ENCODE data around the gene ESPNL. TPM values are rescaled to one million over a fixed set of nuclear protein-coding genes. Genes with fewer than 3 reads are reported as not detected.
A peak's percentile ranks its signal among the peaks of the same experiment; 100 is the strongest.

Gene ESPNL
- polyA plus RNA-seq, 3 donors from 2014 or later = not detected

DNA sequence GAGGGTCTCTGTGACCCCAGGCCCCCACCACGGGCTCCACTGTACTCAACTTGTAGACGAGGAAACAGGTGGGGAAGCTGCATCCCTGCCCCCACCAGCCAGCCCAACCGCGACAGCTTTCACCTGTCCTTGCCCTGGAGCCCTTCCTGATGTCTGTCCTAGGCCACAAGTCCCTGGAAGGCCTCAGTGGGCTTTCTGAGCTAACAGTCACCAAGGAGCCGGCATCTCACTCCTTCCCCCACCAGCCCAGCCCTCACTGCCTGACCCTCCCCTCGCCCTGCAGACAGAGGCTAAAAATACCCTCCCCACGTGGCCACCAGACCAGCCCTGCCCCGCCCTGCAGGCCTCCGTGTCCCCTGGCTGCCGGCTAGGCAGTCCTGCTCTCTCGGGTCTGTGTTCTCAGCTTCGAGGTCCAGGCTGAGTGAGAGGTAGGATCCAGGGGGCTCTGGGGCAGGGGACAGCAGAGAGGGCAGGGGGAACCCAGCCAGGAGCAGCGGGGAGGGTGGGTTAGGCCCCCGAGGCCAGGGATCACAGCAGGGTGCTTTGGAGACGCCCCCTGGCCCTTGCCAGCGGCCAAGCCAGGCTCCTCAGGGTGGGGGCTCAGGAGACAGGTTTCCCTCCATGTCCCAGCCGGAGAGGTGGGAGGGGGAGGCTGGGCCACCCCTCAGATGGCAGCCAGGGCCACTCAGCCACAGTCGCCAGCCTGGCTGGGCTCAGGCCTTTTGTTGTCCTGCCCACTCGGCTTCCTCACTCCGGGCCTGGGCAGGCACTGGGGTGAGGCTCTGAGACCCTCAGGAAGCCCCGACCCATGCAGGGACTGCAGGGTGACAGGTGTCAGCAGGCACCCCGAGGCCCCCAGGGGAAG is 38.4 kb downstream of the ESPNL start, which contains the start of gene KLHL30:
KLHL30 (plus strand) TSS at position 338 of the 865 bp plus-strand sequence. CDS start 2,087 bp downstream, outside the sequence.
- DNase-seq = no peak
- no peak within 1 kb of the TSS for H3K4me3 Mint-ChIP-seq
- peaks cover 6 to 7% of the 10 kb centered on the region in 2 donors for H3K4me1 Mint-ChIP-seq
- no peak within 1 kb of the TSS for H3K27ac Mint-ChIP-seq
- H3K27me3 Mint-ChIP-seq (ENCODE audit: low read depth in 3 of 3) = peaks cover 0 to 4% (median 2%) of the 10 kb centered on the region in 3 donors
- H3K9me3 Mint-ChIP-seq = no peaks in the 10 kb centered on the region
- no peaks in the 10 kb centered on the region for H3K36me3 Mint-ChIP-seq

DNA sequence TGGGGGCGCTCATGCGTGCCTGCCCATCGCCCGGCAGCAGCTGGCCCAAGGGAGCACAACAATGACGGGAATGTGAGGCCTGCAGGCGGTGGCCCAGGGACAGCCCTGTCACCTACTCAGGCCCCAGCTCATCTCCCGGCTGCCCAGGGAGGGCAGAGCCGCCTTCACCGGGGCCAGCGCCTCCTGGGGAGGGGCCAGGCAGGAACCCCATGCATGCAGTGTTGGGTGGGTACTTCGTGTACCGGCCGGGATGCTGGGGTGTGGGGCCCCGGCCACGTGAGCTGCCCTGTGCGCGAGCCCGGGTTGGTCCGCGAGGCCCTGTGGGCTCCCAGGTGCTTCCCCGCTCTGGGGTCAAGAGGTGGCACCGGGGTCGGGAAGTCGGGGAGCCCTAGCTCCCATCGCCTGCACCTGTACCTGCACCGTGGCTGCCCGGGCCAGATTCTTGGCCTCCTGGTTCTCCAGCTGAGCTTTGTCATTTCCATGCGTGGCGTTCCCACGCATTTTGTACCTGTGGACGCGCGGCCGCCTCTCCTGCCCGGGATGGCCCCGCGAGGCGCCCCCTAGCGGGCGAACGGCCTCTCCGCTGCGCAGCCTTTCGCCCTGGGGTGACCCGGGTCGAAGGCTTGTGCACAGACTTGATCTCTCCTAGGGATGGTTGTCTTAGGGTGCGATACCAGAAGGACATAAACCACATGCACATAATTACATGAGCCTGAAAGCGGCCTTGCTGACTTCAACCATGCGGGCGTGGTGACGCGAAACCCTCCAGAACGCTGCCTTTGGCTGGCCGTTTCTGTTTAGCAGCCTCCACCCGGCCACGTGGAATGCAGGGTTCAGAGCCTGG is 39.3 kb downstream of the ESPNL start:
- Mint-ChIP-seq H3K27me3 (ENCODE audit: low read depth in 3 of 3) (peaks cover 2 to 4% (median 2%) of the 10 kb centered on the region in 3 donors), H3K9me3 (no peaks in the 10 kb centered on the region), H3K36me3 (no peaks in the 10 kb centered on the region), H3K27ac (no peak overlapping the region), H3K4me3 (no peak overlapping the region), H3K4me1 (peaks cover 7 to 11% of the 10 kb centered on the region in 2 donors)
- peak in 2 of 3 donors; percentile 16 to 25 for DNase-seq

DNA sequence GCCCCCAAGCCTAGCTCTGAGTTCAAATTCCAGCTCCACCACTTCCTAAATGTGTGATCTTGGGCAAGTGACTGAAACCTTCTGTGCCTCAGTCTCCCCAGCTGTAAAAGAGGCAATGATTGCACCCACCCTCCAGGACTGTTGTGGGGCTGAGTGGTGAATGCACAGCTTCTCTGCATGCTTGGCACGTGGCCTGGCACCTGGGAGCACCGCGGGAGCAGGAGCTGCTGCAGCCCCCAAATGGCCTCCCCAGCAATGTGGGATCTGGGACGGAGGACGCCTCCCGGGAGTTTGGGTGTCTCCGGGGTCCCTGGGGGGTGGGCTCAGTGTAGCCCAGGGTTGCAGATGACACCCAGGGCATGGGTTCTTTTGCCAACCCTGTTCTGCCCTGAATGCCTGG is 39.9 kb downstream of the ESPNL start:
- Mint-ChIP-seq H3K4me3 (no peak overlapping the region), H3K27me3 (ENCODE audit: low read depth in 3 of 3) (peaks cover 2 to 4% (median 2%) of the 10 kb centered on the region in 3 donors), H3K4me1 (peaks cover 7 to 11% of the 10 kb centered on the region in 2 donors), H3K9me3 (no peaks in the 10 kb centered on the region), H3K27ac (no peak overlapping the region), H3K36me3 (no peaks in the 10 kb centered on the region)
- DNase-seq = no peak

DNA sequence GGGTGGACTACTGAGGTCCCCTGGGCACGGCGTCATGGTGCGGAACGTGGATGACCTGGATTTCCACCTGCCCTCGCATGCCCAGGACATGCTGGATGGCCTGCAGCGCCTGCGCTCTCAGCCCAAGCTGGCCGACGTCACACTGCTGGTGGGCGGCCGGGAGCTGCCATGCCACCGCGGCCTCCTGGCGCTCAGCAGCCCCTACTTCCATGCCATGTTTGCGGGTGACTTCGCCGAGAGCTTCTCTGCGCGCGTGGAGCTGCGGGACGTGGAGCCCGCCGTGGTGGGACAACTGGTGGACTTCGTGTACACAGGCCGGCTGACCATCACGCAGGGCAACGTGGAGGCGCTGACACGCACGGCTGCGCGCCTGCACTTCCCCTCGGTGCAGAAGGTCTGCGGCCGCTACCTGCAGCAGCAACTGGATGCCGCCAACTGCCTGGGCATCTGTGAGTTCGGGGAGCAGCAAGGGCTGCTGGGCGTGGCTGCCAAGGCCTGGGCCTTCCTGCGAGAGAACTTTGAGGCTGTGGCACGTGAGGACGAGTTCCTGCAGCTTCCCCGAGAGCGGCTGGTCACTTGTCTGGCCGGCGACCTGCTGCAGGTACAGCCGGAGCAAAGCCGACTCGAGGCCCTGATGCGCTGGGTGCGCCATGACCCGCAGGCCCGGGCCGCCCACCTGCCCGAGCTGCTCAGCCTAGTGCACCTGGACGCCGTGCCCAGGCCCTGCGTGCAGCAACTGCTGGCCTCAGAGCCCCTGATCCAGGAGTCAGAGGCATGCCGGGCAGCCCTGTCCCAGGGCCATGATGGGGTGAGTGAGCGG is 40.8 kb downstream of the ESPNL start:
- no peak for DNase-seq
- peaks cover 7 to 11% of the 10 kb centered on the region in 2 donors for H3K4me1 Mint-ChIP-seq
- H3K27me3 Mint-ChIP-seq (ENCODE audit: low read depth in 3 of 3) = peaks cover 2% of the 10 kb centered on the region in 3 donors
- H3K36me3 Mint-ChIP-seq = no peaks in the 10 kb centered on the region
- no peak overlapping the region for H3K4me3 Mint-ChIP-seq
- H3K9me3 Mint-ChIP-seq = no peaks in the 10 kb centered on the region
- H3K27ac Mint-ChIP-seq = no peak overlapping the region

DNA sequence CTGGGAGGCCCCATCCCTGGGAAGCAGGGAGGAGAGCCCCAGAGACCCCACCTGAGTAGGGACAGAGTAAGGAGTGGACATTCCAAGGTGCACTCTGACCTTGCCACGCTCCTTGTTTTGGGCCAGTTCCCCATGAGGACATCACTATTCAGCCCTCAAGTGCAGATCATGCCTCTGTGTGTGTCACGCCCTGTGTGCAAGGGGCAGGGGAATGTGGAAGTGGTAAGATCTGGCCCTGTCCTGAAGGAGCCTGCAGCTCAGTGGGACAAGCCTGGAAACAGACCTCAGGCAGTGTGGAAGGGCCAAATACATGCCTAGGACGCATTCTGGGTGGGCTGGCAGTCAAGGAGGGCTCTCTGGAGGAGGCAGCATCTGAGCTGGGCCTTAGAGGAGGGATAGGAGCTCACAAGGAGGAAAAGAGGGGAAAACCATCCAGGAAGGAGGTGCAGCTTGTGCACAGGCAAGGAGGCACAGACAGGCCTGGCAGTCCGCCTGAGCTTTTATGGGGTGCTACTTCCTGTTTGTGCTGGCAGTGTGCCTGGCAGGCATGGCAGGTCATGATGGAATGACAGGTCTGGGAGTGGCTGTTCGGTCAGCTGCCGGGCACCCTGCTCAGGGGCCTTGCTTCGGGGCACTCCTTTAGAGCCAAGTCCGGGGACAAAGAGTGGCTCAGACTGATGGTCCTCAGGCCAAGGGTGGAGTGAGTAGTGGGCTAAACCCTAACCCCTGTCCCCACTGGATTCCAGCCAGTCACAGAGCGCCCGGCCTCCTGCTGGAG is 41.6 kb downstream of the ESPNL start:
- peak overlapping the region in 3 of 6 donors; percentile 12 to 41 (median 28) for H3K27ac Mint-ChIP-seq
- peak overlapping the region in 1 of 5 donors; percentile 35 for H3K4me3 Mint-ChIP-seq
- no peaks in the 10 kb centered on the region for H3K36me3 Mint-ChIP-seq

DNA sequence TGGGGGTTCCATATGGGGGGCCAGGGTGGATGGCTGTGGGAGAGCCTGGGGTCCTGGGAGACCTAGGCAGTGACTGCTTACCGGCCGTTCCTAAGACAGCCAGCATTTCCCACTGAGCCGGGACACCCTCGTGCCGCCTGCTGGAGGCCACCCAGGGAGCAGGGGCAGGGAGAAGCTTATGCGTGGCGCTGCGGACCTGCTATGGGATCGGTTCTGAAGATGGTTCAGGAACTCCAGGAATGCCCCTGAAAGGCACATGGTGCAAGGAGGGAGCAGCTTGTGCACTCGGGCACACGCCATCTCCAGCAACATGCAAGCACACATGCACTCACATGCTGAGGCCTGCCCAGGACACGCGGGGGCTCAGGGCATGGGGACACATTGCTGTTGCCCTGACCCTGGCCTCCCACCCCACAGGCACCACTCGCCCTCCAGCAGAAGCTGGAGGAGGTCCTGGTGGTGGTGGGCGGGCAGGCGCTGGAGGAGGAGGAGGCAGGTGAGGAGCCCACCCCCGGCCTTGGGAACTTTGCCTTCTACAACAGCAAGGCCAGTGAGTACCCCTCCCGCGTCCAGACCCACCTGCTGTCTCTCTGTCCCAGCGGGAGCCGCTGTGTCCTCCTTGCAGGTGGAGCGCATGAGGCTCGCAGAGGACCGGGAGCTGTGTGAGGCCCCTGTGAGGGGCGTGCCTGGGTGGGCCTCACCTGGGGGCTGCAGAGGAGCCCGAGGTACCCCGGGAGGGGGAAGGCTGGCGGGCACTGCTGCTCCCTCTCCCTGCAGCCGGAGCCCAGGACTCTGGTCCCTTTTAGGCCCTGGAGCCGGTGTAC is 42.5 kb downstream of the ESPNL start:
- H3K27ac Mint-ChIP-seq = no peak overlapping the region
- DNase-seq = no peak
- no peaks in the 10 kb centered on the region for H3K36me3 Mint-ChIP-seq
- H3K27me3 Mint-ChIP-seq (ENCODE audit: low read depth in 3 of 3) = peaks cover 0 to 2% (median 2%) of the 10 kb centered on the region in 3 donors
- no peak overlapping the region for H3K4me3 Mint-ChIP-seq
- peaks cover 7 to 11% of the 10 kb centered on the region in 2 donors for H3K4me1 Mint-ChIP-seq
- no peaks in the 10 kb centered on the region for H3K9me3 Mint-ChIP-seq

More for the DNA sequence above, 41.6 kb downstream of the ESPNL start:
- Mint-ChIP-seq H3K4me1 (peaks cover 7 to 11% of the 10 kb centered on the region in 2 donors), H3K9me3 (no peaks in the 10 kb centered on the region), H3K27me3 (ENCODE audit: low read depth in 3 of 3) (peaks cover 0 to 2% (median 2%) of the 10 kb centered on the region in 3 donors)
- DNase-seq = no peak

DNA sequence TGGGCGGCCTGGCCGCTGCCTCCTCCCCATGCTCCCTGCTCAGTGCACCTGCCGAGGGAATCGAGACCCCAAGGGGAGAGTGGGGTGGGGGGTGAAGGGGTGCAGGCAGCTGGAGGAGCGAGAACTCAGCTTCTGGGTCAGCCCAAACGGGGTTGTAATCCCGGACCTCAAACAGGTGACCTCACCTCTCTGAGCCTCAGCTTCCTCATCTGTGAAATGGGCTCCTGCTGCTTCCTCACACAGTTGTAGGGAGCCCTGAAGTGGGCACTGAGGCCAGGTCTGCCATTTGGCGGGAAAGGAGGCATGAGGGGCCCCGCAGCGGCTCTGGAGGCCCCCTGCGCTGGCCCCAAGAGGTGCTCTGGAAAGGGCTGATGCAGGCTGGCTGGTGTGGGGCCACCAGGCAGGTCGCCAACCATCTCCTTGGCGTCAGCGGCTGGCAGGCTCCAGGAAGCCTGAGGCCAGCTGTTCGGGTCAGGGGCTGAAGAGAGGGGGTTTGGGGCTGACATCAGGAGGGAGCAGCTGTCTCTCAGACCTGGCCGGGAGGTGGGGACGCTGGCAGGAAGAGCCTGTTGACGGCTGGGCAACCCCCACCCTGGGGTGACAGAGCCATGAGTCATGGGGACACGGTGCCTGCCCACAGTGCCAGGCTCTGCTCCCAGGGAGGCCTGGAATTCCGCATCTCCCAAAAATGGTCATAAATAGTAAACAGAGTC is 43.3 kb downstream of the ESPNL start:
- Mint-ChIP-seq H3K4me3 (no peak overlapping the region), H3K9me3 (no peaks in the 10 kb centered on the region), H3K4me1 (peaks cover 7 to 11% of the 10 kb centered on the region in 2 donors), H3K27me3 (ENCODE audit: low read depth in 3 of 3) (peaks cover 0 to 3% (median 0%) of the 10 kb centered on the region in 3 donors), H3K27ac (no peak overlapping the region), H3K36me3 (no peaks in the 10 kb centered on the region)
- no peak for DNase-seq

DNA sequence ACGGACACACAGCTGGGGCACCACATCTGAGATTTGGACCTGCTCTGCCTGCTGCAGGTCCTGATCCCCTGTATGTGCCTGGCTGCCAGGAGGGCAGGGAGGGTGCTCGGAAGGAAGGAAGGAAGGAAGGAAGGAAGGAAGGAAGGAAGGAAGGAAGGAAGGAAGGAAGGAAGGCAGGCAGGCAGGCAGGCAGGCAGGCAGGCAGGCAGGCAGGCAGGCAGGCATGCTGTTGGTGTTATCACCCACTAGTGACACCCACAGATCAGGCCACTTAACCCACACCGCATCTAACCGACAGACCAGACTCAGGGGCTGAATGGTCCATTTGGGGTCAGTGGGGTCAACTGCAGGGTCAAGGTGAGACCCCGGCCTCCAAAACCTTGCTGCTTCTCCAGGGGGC is 44.1 kb downstream of the ESPNL start:
- Mint-ChIP-seq H3K27ac (no peak overlapping the region), H3K36me3 (no peaks in the 10 kb centered on the region), H3K27me3 (ENCODE audit: low read depth in 3 of 3) (peaks cover 0 to 3% (median 0%) of the 10 kb centered on the region in 3 donors), H3K4me1 (peaks cover 7 to 11% of the 10 kb centered on the region in 2 donors), H3K4me3 (no peak overlapping the region), H3K9me3 (no peaks in the 10 kb centered on the region)
- DNase-seq = no peak

DNA sequence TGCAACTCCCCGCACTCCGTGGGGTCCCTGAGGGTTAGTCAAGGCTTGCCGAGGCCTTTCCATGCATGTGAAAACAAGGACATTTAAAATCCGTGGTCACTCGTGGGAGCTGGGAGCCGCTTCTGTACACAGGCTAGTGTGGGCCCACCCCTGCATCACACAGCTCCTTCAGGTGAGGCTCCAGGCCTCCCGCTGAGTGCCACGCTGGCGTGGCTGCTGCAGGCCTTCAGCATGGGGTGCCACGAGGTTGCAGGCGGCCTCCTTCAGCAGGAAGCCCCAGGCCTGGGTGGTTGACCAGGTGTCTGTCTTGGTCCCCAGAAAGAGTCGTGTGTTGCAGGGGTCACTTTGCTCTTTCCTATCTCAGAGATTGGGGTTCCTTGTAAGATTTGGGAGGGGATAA is 44.9 kb downstream of the ESPNL start:
- Mint-ChIP-seq H3K9me3 (no peaks in the 10 kb centered on the region), H3K27ac (no peak overlapping the region), H3K36me3 (no peaks in the 10 kb centered on the region), H3K4me1 (peaks cover 7 to 11% of the 10 kb centered on the region in 2 donors), H3K4me3 (no peak overlapping the region), H3K27me3 (ENCODE audit: low read depth in 3 of 3) (peaks cover 0 to 3% (median 0%) of the 10 kb centered on the region in 3 donors)
- no peak for DNase-seq

DNA sequence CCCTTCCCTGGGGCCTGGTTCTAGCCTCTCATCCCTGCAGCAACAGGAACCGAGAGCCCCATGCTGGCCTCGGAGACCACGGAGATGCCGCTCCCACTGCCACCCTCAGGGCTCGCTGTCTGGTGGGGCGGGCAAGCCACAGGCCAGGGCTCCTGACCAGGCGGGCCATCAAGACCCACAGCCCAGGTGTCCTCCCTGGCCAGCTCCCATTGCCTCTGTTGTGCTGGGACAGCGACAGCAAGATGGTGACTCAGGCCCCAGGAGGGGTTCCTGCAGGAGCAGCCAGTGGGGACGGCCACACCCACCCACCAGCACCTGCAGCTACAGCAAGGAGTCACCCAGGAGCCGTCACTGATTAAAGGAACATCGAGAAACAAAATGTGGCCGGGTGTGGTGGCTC is 45.7 kb downstream of the ESPNL start:
- no peak for DNase-seq
- Mint-ChIP-seq H3K9me3 (no peaks in the 10 kb centered on the region), H3K27me3 (ENCODE audit: low read depth in 3 of 3) (peaks cover 0 to 3% (median 0%) of the 10 kb centered on the region in 3 donors), H3K4me3 (no peak overlapping the region), H3K4me1 (peaks cover 7 to 11% of the 10 kb centered on the region in 2 donors), H3K27ac (no peak overlapping the region), H3K36me3 (no peaks in the 10 kb centered on the region)

DNA sequence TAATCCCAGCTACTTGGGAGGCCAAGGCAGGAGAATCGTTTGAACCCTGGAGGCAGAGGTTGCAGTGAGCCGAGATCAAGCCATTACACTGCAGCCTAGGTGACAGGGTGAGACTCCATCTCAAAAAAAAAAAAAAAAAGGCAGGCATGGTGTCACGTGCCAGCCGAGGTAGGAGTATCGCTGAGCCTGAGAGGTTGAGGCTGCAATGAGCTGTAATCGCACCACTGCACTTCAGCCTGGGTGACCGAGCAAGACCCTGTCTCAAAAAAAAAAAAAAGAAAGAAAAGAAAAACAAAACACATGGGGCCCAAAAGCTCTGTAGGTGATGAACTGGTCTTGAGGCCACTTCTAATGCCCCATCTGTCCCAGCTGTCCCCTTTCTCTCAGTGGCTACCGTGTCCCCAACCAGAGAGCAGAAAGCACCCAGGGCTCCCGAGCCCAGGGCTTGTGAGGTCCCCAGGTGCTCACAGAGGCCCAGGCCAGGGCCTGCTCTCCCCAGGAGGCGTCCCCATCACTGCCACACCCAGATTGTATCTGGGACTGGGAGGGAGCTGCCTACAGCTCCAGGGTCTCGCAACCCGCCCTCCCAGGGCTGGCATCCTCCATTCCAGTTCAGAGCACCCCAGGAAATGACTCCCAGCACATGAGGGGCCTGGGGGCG is 46.9 kb downstream of the ESPNL start:
- no peaks in the 10 kb centered on the region for H3K9me3 Mint-ChIP-seq
- no peak for DNase-seq
- H3K27me3 Mint-ChIP-seq (ENCODE audit: low read depth in 3 of 3) = peaks cover 0 to 3% (median 0%) of the 10 kb centered on the region in 3 donors

More for the DNA sequence above, 46.9 kb downstream of the ESPNL start:
- Mint-ChIP-seq H3K27ac (no peak overlapping the region), H3K4me1 (peaks cover 2 to 5% of the 10 kb centered on the region in 2 donors), H3K4me3 (no peak overlapping the region), H3K36me3 (no peaks in the 10 kb centered on the region)
